Endothelial cell of umbilical vein (primary cell): ENCODE data around the gene ST6GALNAC2. TPM values are rescaled to one million over a fixed set of nuclear protein-coding genes. Genes with fewer than 3 reads are reported as not detected.

Experiments used
- BruUV-seq: library from RNA; stranded (reverse); fragments of 400-500 nt; replicated peaks from 2 replicates; lab custom pipeline; 2021; lab: Mats Ljungman, UMichigan
- CTCF ChIA-PET: fragments of 300-600, 350-600 bp; sonication (Branson Sonifier 250); formaldehyde crosslinking; loops from one replicate; lab custom pipeline; 2021; ENCODE audit warnings: antibody characterized with exemption, inconsistent platforms; lab: Charles Lee
- POLR2A ChIA-PET: fragments of 300-600, 350-600 bp; sonication (Branson Sonifier 250); formaldehyde crosslinking; loops from one replicate; lab custom pipeline; 2021; ENCODE audit warnings: antibody characterized with exemption, inconsistent platforms; lab: Charles Lee
- DNase-seq: peaks from one replicate; pipeline ENCODE4 v3.0.0-alpha.2; 2011; ENCODE audit warnings: low read depth, low spot score
- FAIRE-seq: peaks from 2 replicates; lab custom pipeline; 2011; peaks lifted over from hg19 to GRCh38; lab: Jason Lieb, UNC
- H2AFZ ChIP-seq: 2 replicates; pipeline ENCODE4 v1.6.0; 2012; ENCODE audit warnings: low read depth, low read length, control low read depth, inconsistent platforms
- H3K27ac ChIP-seq: 2 replicates; pipeline ENCODE4 v1.5.1; 2011; ENCODE audit warnings: low read depth, mild to moderate bottlenecking, control low read depth, low read length, moderate library complexity; ENCODE audit not compliant: insufficient read depth
- H3K27me3 ChIP-seq, 2 experiments: 2 replicates each; pipeline versions ENCODE4 v1.6.0 to v1.6.1; 2011; ENCODE audit warnings: low read length in 2 of 2, mixed read lengths in 1 of 2; ENCODE audit not compliant: control insufficient read depth in 2 of 2, insufficient read depth in 2 of 2
- H3K36me3 ChIP-seq, 2 experiments: 2 replicates in 1 of 2; 3 replicates in 1 of 2; pipeline ENCODE4 v1.5.1; 2011; ENCODE audit warnings: low read length in 2 of 2, mild to moderate bottlenecking in 1 of 2, moderate library complexity in 1 of 2; ENCODE audit not compliant: control insufficient read depth in 2 of 2, insufficient read depth in 2 of 2; ENCODE audit errors: extremely low read depth in 1 of 2
- H3K4me1 ChIP-seq: 3 replicates; pipeline ENCODE4 v1.5.1; 2011; ENCODE audit warnings: mild to moderate bottlenecking, low read length; ENCODE audit not compliant: control insufficient read depth, insufficient read depth; ENCODE audit errors: extremely low read depth
- H3K4me2 ChIP-seq: 2 replicates; pipeline ENCODE4 v1.6.1; 2011; ENCODE audit warnings: low read length, control low read depth, mixed read lengths; ENCODE audit not compliant: insufficient read depth
- H3K4me3 ChIP-seq, 3 experiments: fragments of 200-600 bp in 1 of 3; sonication (generic), shearing (Covaris generic) in 1 of 3; replicated peaks in 1 of 3; 2 replicates each; pipeline ENCODE4 v1.5.1; 2011 to 2016; ENCODE audit warnings: control low read depth in 3 of 3, low read length in 3 of 3, mild to moderate bottlenecking in 2 of 3, inconsistent platforms in 1 of 3, low read depth in 1 of 3, moderate library complexity in 1 of 3; ENCODE audit not compliant: insufficient read depth in 1 of 3
- H3K79me2 ChIP-seq: 2 replicates; pipeline ENCODE4 v1.6.0; 2012; ENCODE audit warnings: low read length, inconsistent platforms; ENCODE audit not compliant: control insufficient read depth, insufficient read depth
- H3K9ac ChIP-seq: replicated peaks from 2 replicates; pipeline ENCODE3; 2011; ENCODE audit warnings: low read length, control low read depth; ENCODE audit not compliant: insufficient read depth; ENCODE audit errors: extremely low read depth
- H3K9me1 ChIP-seq: replicated peaks from 3 replicates; pipeline ENCODE4 v1.6.0; 2011; ENCODE audit warnings: mild to moderate bottlenecking, low read length; ENCODE audit not compliant: control insufficient read depth, insufficient read depth; ENCODE audit errors: extremely low read depth
- H3K9me3 ChIP-seq: replicated peaks from 2 replicates; pipeline ENCODE4 v1.5.1; 2012; ENCODE audit warnings: low read length, inconsistent platforms; ENCODE audit not compliant: control insufficient read depth, insufficient read depth
- H4K20me1 ChIP-seq: replicated peaks from 2 replicates; pipeline ENCODE3; 2011; ENCODE audit warnings: mild to moderate bottlenecking, low read length; ENCODE audit not compliant: control insufficient read depth, insufficient read depth; ENCODE audit errors: extremely low read depth
- CTCF ChIP-seq, 2 donors: IDR thresholded peaks; 1 replicate in 1 of 2; 2 replicates in 1 of 2; pipeline ENCODE4 v1.5.1; 2011; ENCODE audit warnings: low read length in 2 of 2, mild to moderate bottlenecking in 2 of 2, moderate library complexity in 2 of 2, control low read depth in 1 of 2, inconsistent platforms in 1 of 2, low read depth in 1 of 2; ENCODE audit not compliant: insufficient read depth in 1 of 2; ENCODE audit errors: extremely low read depth in 1 of 2
- POLR2AphosphoS5 ChIP-seq: IDR thresholded peaks from 2 replicates; pipeline ENCODE4 v1.6.1; 2012; ENCODE audit warnings: low read depth, mild to moderate bottlenecking, control low read depth, low read length, moderate library complexity; ENCODE audit not compliant: insufficient read depth
- dilution Hi-C: fragments of 300-500 bp; cut with MboI; formaldehyde crosslinking; loops from one replicate; pipeline ENCODE4 v1.15.0; 2019; ENCODE audit warnings: low sequenced_read_pairs; ENCODE audit not compliant: extremely low pct_ligation_motif_present
- intact Hi-C: fragments of 100-400 bp; cut with micrococcal nuclease; formaldehyde crosslinking; loops from one replicate; pipeline ENCODE4 v1.10.0; 2022
- polyA plus RNA-seq, 4 experiments: library from polyadenylated mRNA; depleted of rRNA in 3 of 4; stranded (reverse) in 3 of 4; unstranded in 1 of 4; fragments of >200 nt; gene quantifications; 2 replicates each; pipeline versions ENCODE4 v1.2.1 to v1.2.3, GENCODE V29; 2011 to 2012; ENCODE audit warnings: missing spikeins in 1 of 4
- total RNA-seq: library from RNA; stranded (reverse); gene quantifications from 2 replicates; pipeline ENCODE4 v1.2.3, GENCODE V29; 2021

Gene ST6GALNAC2
- total and polyA plus RNA-seq, 2 donors (not counting 3 experiments of a cell fraction or from before 2014, with no cell fraction given), result 0.59 to 1.7 TPM

GRCh38 chr17:76558198-76559095 is 27.2 kb downstream of the ST6GALNAC2 start:
- Histone ChIP-seq H4K20me1 (no peaks in the 10 kb centered on the region), H3K27ac (peak overlapping the region; percentile 46), H2AFZ (no peak overlapping the region), H3K9me3 (no peaks in the 10 kb centered on the region), H3K79me2 (peaks cover 45% of the 10 kb centered on the region), H3K36me3 (no peaks in the 10 kb centered on the region), H3K4me1 (peaks cover 47% of the 10 kb centered on the region), H3K4me2 (peak overlapping the region; percentile 97), H3K9me1 (no peaks in the 10 kb centered on the region), H3K27me3 (no peaks in the 10 kb centered on the region), H3K4me3 (peak overlapping the region; percentile 4 to 94 (median 66)), H3K9ac (peak overlapping the region; percentile 88)
- TF ChIP-seq POLR2AphosphoS5 (no peak), CTCF (IDR thresholded peaks at IDR 0.05; ENCODE audit: extremely low read depth in 1 of 2, insufficient read depth in 1 of 2, low read depth in 1 of 2, low read length in 2 of 2) (peak; percentile 34)
- CTCF ChIA-PET, result interaction anchor here (0.7 to 8.8 kb wide), 18 partner anchors 9 to 176 kb away, joined by 3 to 121 read pairs (median 4); partner anchors contain the start of gene ST6GALNAC2
- no TSS peak for BruUV-seq
- intact Hi-C loops (loop anchor here (1.0 to 5.0 kb wide), 3 partner anchors 66 to 154 kb away; partner anchors contain the start of gene MXRA7), dilution Hi-C loops (no loop called here)
- DNase-seq, result peak; percentile 48
- FAIRE-seq, result peak; percentile 74
- POLR2A ChIA-PET, result interaction anchor here (1.1 to 1.8 kb wide), 4 partner anchors 10 to 113 kb away, joined by 3 to 7 read pairs (median 4); no protein-coding TSS in a partner anchor
